K562 (cell line): ENCODE data around the gene DDAH2. TPM values are rescaled to one million over a fixed set of nuclear protein-coding genes. Genes with fewer than 3 reads are reported as not detected.

Source experiments
- CREM ChIP-seq: IDR thresholded peaks from 2 replicates; pipeline ENCODE4 v1.6.1; 2014; ENCODE audit warnings: antibody characterized with exemption, low read depth
- EP400 ChIP-seq: fragments of 450-650 bp; IDR thresholded peaks from 2 replicates; pipeline ENCODE4 v1.6.1; 2017; ENCODE audit warnings: antibody characterized with exemption, mild to moderate bottlenecking, moderate library complexity
- ETV1 ChIP-seq: fragments of 450-650 bp; conservative IDR thresholded peaks from 2 replicates; pipeline ENCODE4 v1.6.1; 2016; ENCODE audit warnings: missing genetic modification characterization, control low read depth, low read depth, missing compliant biosample characterization
- GTF2A2 ChIP-seq: IDR thresholded peaks from 2 replicates; pipeline ENCODE4 v1.6.1; 2016; ENCODE audit warnings: mild to moderate bottlenecking, missing genetic modification characterization, missing compliant biosample characterization
- NFYB ChIP-seq: IDR thresholded peaks from 2 replicates; pipeline ENCODE4 v1.6.1; 2011; ENCODE audit warnings: mild to moderate bottlenecking, moderate library complexity; ENCODE audit not compliant: insufficient read length; ENCODE audit errors: extremely low read depth
- REST ChIP-seq, 2 experiments: fragments of 450-650 bp; formaldehyde crosslinking in 1 of 2; IDR thresholded peaks; 2 replicates each; pipeline versions ENCODE4 v1.4.0 to v1.6.1; 2014 to 2020; ENCODE audit warnings: mild to moderate bottlenecking in 2 of 2, borderline replicate concordance in 1 of 2, low read depth in 1 of 2
- ZKSCAN1 ChIP-seq: fragments of 150-350 bp; IDR thresholded peaks from 2 replicates; pipeline ENCODE4 v1.6.1; 2016; ENCODE audit warnings: low read depth, low read length
- ZNF224 ChIP-seq: sonication (generic); formaldehyde crosslinking; IDR thresholded peaks from 2 replicates; pipeline ENCODE4 v1.8.0; 2022; ENCODE audit warnings: mild to moderate bottlenecking, missing genetic modification reagents
- ZNF609 ChIP-seq: sonication (generic); formaldehyde crosslinking; IDR thresholded peaks from 2 replicates; pipeline ENCODE4 v1.8.1; 2023; ENCODE audit warnings: missing genetic modification reagents, mild to moderate bottlenecking, borderline replicate concordance
- ZNF696 ChIP-seq: fragments of 250-450 bp; sonication (Bioruptor Pico); conservative IDR thresholded peaks from 2 replicates; pipeline ENCODE4 v1.4.0; 2020; ENCODE audit warnings: mild to moderate bottlenecking, moderate library complexity
- polyA plus RNA-seq, 8 experiments: library from polyadenylated mRNA; depleted of rRNA in 4 of 8; stranded (reverse) in 5 of 8; unstranded in 3 of 8; fragments of >200 nt; fragmentation: Nextera tagmentation in 2 of 8; fragmentation: Illumina TruSeq in 1 of 8; extraction: Ambion mirVana in 2 of 8; extraction: Trizol in 1 of 8; gene quantifications; 2 replicates each; pipeline versions ENCODE4 v1.2.1 to v1.2.3, GENCODE V29; 2011 to 2014; ENCODE audit warnings: inconsistent platforms in 1 of 8, missing spikeins in 1 of 8
- total RNA-seq, 7 experiments: library from RNA; depleted of rRNA in 6 of 7; stranded (reverse); fragments of >200 nt in 6 of 7; fragmentation: Illumina TruSeq in 2 of 7; extraction: Trizol in 2 of 7; gene quantifications; 2 replicates each; pipeline versions ENCODE4 v1.2.1 to v1.2.3, GENCODE V29; 2011 to 2021; ENCODE audit warnings: low replicate concordance in 1 of 7

Gene DDAH2
- total and polyA plus RNA-seq, 9 of the 15 experiments (the other 6 are each of a cell fraction or from before 2014, with no cell fraction given), result 1.8 to 45.4 (median 21.4) TPM

GRCh38 chr6:31728767-31729514 is at the start of gene DDAH2 (continued):
- TF ChIP-seq ZNF224 (CRISPR knock-in tag) (no peak), ZNF696 (CRISPR knock-in tag) (no peak), GTF2A2 (no peak), CREM (no peak), EP400 (no peak), NFYB (no peak), ZKSCAN1 (no peak), ETV1 (no peak), ZNF609 (CRISPR knock-in tag) (no peak), REST (IDR thresholded peaks at IDR 0.05; ENCODE audit: borderline replicate concordance) (no peak), REST (CRISPR knock-in tag; IDR thresholded peaks at IDR 0.05; ENCODE audit: low read depth) (no peak)
